HepG2 (cell line): ENCODE data around the gene EGF.

ENCODE experiments used
- ELF1 ChIP-seq: sonication (generic); formaldehyde crosslinking; IDR thresholded peaks from 2 replicates; pipeline ENCODE4 v1.4.0; 2020; ENCODE audit warnings: missing genetic modification reagents
- JARID2 ChIP-seq: sonication (generic); formaldehyde crosslinking; IDR thresholded peaks from 2 replicates; pipeline ENCODE4 v1.8.1; 2023; ENCODE audit warnings: missing genetic modification reagents, inconsistent platforms; ENCODE audit not compliant: insufficient replicate concordance
- MAZ ChIP-seq, 2 experiments: sonication (generic) in 1 of 2; formaldehyde crosslinking in 1 of 2; IDR thresholded peaks; 2 replicates each; pipeline versions ENCODE4 v1.5.0 to v1.6.1; 2012 to 2020; ENCODE audit warnings: low read depth in 2 of 2, mild to moderate bottlenecking in 2 of 2, borderline replicate concordance in 1 of 2, improper control_type of control experiment in 1 of 2, low read length in 1 of 2, missing genetic modification reagents in 1 of 2, moderate library complexity in 1 of 2
- MXI1 ChIP-seq: IDR thresholded peaks from 3 replicates; pipeline ENCODE4 v1.6.1; 2012; ENCODE audit warnings: low read depth, low read length, inconsistent platforms, borderline replicate concordance
- RAD51 ChIP-seq: fragments of 450-650 bp; IDR thresholded peaks from 2 replicates; pipeline ENCODE4 v1.6.1; 2016; ENCODE audit warnings: borderline replicate concordance
- SIN3A ChIP-seq: IDR thresholded peaks from 2 replicates; pipeline ENCODE4 v1.6.1; 2011; ENCODE audit warnings: low read depth, mild to moderate bottlenecking, control low read depth, low read length, borderline replicate concordance
- SKI ChIP-seq: fragments of 450-650 bp; IDR thresholded peaks from one replicate; pipeline ENCODE4 v1.6.1; 2018; ENCODE audit warnings: mild to moderate bottlenecking; ENCODE audit not compliant: partially characterized antibody
- TF ChIP-seq, protein P1 (sequence below): sonication (generic); formaldehyde crosslinking; IDR thresholded peaks from 2 replicates; pipeline ENCODE4 v1.5.0; 2020; ENCODE audit warnings: mild to moderate bottlenecking, missing genetic modification reagents, moderate library complexity
- TF ChIP-seq, protein P2 (sequence below): IDR thresholded peaks from 2 replicates; pipeline ENCODE4 v1.6.1; 2018; ENCODE audit warnings: missing genetic modification reagents

DNA sequence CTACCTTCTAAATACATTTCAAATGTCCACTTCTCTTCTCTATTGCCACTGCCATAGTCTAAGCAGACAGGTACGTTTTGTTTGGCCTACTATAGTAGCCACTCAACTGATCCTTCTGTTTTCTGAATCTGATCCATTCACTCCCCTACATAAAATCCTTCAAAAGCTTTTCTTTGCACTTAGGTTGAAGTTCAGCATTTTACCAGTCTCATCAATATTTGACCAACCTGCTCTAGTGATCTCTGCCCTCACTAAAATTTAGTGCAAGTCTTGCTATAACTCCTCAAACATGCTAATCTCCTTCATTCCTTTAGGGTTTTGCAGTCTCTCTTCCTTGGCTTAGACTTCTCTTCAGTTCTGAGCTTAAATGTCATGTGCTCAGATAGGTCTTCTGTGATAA is 33.4 kb downstream of the EGF start:
- TF ChIP-seq, protein P1, sequence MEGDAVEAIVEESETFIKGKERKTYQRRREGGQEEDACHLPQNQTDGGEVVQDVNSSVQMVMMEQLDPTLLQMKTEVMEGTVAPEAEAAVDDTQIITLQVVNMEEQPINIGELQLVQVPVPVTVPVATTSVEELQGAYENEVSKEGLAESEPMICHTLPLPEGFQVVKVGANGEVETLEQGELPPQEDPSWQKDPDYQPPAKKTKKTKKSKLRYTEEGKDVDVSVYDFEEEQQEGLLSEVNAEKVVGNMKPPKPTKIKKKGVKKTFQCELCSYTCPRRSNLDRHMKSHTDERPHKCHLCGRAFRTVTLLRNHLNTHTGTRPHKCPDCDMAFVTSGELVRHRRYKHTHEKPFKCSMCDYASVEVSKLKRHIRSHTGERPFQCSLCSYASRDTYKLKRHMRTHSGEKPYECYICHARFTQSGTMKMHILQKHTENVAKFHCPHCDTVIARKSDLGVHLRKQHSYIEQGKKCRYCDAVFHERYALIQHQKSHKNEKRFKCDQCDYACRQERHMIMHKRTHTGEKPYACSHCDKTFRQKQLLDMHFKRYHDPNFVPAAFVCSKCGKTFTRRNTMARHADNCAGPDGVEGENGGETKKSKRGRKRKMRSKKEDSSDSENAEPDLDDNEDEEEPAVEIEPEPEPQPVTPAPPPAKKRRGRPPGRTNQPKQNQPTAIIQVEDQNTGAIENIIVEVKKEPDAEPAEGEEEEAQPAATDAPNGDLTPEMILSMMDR (CRISPR knock-in tag) = no peak
- TF ChIP-seq ELF1 (CRISPR knock-in tag) (no peak), SIN3A (no peak), RAD51 (no peak), MXI1 (no peak), JARID2 (CRISPR knock-in tag) (no peak), MAZ (IDR thresholded peaks at IDR 0.05; ENCODE audit: borderline replicate concordance, low read depth, low read length) (no peak), MAZ (CRISPR knock-in tag; IDR thresholded peaks at IDR 0.05; ENCODE audit: low read depth) (no peak), SKI (no peak)
- TF ChIP-seq, protein P2, sequence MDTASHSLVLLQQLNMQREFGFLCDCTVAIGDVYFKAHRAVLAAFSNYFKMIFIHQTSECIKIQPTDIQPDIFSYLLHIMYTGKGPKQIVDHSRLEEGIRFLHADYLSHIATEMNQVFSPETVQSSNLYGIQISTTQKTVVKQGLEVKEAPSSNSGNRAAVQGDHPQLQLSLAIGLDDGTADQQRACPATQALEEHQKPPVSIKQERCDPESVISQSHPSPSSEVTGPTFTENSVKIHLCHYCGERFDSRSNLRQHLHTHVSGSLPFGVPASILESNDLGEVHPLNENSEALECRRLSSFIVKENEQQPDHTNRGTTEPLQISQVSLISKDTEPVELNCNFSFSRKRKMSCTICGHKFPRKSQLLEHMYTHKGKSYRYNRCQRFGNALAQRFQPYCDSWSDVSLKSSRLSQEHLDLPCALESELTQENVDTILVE (CRISPR knock-in tag) = no peak
